Uterus (tissue), 2 donors: Measurements from ENCODE around the gene WDR45B.

ENCODE experiments used
- POLR2A ChIP-seq, 2 donors: fragments of 450-650 bp; IDR thresholded peaks; one replicate each; pipeline ENCODE4 v1.6.1; 2016; ENCODE audit warnings: antibody characterized with exemption in 2 of 2, mild to moderate bottlenecking in 1 of 2, moderate library complexity in 1 of 2
- TF ChIP-seq, protein P1 (sequence below), 4 experiments: fragments of 200-600 bp in 2 of 4; fragments of 450-650 bp in 2 of 4; sonication (generic) in 2 of 4; IDR thresholded peaks; one replicate each; pipeline ENCODE4 v1.5.1; 2016 to 2019; ENCODE audit warnings: antibody characterized with exemption in 4 of 4, mild to moderate bottlenecking in 2 of 4, moderate library complexity in 1 of 4

DNA sequence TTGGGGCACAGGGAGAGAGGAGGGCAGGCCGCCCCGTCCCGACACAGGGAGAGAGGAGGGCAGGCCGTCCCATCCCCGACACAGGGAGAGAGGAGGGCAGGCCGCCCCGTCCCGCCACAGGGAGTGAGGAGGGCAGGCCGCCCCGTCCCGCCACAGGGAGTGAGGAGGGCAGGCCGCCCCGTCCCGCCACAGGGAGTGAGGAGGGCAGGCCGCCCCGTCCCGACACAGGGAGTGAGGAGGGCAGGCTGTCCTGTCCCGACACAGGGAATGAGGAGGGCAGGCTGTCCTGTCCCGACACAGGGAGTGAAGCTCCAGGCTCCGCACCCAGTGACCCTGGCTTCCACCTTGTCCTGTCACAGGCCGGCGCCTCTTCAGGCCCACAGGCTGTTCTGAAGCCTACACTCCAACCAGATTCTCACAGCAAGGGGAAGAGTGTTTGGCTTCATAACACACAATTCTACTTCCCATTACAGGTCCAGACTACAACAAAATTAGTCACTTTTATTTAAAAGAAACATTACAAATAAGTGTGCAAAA lies 34.1 kb downstream of the WDR45B start:
- TF ChIP-seq, protein P1, sequence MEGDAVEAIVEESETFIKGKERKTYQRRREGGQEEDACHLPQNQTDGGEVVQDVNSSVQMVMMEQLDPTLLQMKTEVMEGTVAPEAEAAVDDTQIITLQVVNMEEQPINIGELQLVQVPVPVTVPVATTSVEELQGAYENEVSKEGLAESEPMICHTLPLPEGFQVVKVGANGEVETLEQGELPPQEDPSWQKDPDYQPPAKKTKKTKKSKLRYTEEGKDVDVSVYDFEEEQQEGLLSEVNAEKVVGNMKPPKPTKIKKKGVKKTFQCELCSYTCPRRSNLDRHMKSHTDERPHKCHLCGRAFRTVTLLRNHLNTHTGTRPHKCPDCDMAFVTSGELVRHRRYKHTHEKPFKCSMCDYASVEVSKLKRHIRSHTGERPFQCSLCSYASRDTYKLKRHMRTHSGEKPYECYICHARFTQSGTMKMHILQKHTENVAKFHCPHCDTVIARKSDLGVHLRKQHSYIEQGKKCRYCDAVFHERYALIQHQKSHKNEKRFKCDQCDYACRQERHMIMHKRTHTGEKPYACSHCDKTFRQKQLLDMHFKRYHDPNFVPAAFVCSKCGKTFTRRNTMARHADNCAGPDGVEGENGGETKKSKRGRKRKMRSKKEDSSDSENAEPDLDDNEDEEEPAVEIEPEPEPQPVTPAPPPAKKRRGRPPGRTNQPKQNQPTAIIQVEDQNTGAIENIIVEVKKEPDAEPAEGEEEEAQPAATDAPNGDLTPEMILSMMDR (IDR thresholded peaks at IDR 0.05), result no peak
- TF ChIP-seq POLR2A (IDR thresholded peaks at IDR 0.05), result no peak
